ENCODE results near the gene TEX50. TPM values are rescaled to one million over a fixed set of nuclear protein-coding genes. Genes with fewer than 3 reads are reported as not detected.
"Not testable (repeated sequence)": the region's sequence is repeated elsewhere in the genome, so short reads cannot be mapped to it uniquely, and the experiment has no call there.

TEX50 gene
- total RNA-seq, 1 donor = not detected

GRCh38 chr1:173616859-173617258, 18.3 kb upstream of the TEX50 start:
- H3K4me3 ChIP-seq (ENCODE audit: low read depth, low read length) = no peak overlapping the region
- TF ChIP-seq CTCF (IDR thresholded peaks at IDR 0.05; ENCODE audit: insufficient read depth, low read depth, low read length) = no peak
- no peak for DNase-seq (ENCODE audit: low read depth)

GRCh38 chr1:173627269-173627668, 7.9 kb upstream of the TEX50 start:
- no peak overlapping the region for H3K4me3 ChIP-seq (ENCODE audit: low read depth, low read length)
- no peak for DNase-seq (ENCODE audit: low read depth)
- no peak for TF ChIP-seq CTCF (IDR thresholded peaks at IDR 0.05; ENCODE audit: insufficient read depth, low read depth, low read length)

- DNase-seq (ENCODE audit: low read depth) = peak; percentile 16
- no peak overlapping the region for H3K4me3 ChIP-seq (ENCODE audit: low read depth, low read length)
- no peak for TF ChIP-seq CTCF (IDR thresholded peaks at IDR 0.05; ENCODE audit: insufficient read depth, low read depth, low read length)
These were observed 6.2 kb upstream of the TEX50 start for GRCh38 chr1:173628888-173629287.

GRCh38 chr1:173637236-173638042, 2.3 kb downstream of the TEX50 start:
- not testable (repeated sequence) for DNase-seq (ENCODE audit: low read depth); H3K4me3 ChIP-seq (ENCODE audit: low read depth, low read length)

GRCh38 chr1:173638043-173639021, 3.2 kb downstream of the TEX50 start:
- H3K4me3 ChIP-seq (ENCODE audit: low read depth, low read length) = no peak overlapping the region
- DNase-seq (ENCODE audit: low read depth) = no peak
- no peak for TF ChIP-seq CTCF (IDR thresholded peaks at IDR 0.05; ENCODE audit: insufficient read depth, low read depth, low read length)

GRCh38 chr1:173639102-173639501, 4.0 kb downstream of the TEX50 start:
- no peak overlapping the region for H3K4me3 ChIP-seq (ENCODE audit: low read depth, low read length)
- DNase-seq (ENCODE audit: low read depth) = no peak
- TF ChIP-seq CTCF (IDR thresholded peaks at IDR 0.05; ENCODE audit: insufficient read depth, low read depth, low read length) = no peak

- H3K4me3 ChIP-seq (ENCODE audit: low read depth, low read length); DNase-seq (ENCODE audit: low read depth): not testable (repeated sequence)
These were observed 7.5 kb downstream of the TEX50 start for GRCh38 chr1:173642450-173643139.

Measured in fibroblast of villous mesenchyme (primary cell).